Gastroesophageal sphincter (tissue), 4 donors: ENCODE measurements around the gene LYL1. TPM values are rescaled to one million over a fixed set of nuclear protein-coding genes. Genes with fewer than 3 reads are reported as not detected.

Source experiments
- ATAC-seq: fragments of 150-250 bp; one replicate; pipeline ENCODE4 v1.9.1; 2016; ENCODE audit warnings: mild to moderate bottlenecking, moderate library complexity
- H3K27ac ChIP-seq, 4 donors: fragments of 200-600 bp; sonication (generic) in 3 of 4; 1 replicate in 3 of 4; 2 replicates in 1 of 4; pipeline ENCODE4 v1.5.1; 2016 to 2019
- H3K27me3 ChIP-seq: fragments of 200-600 bp; sonication (generic); one replicate; pipeline ENCODE4 v1.5.1; 2019
- H3K36me3 ChIP-seq, 2 donors: fragments of 200-600 bp; sonication (generic); one replicate each; pipeline ENCODE4 v1.5.1; 2019; ENCODE audit warnings: control low read depth in 1 of 2
- H3K4me1 ChIP-seq, 3 donors: fragments of 200-600 bp; sonication (generic); 1 replicate in 2 of 3; 2 replicates in 1 of 3; pipeline ENCODE4 v1.5.1; 2016 to 2019; ENCODE audit warnings: control low read depth in 2 of 3
- H3K4me3 ChIP-seq, 2 donors: fragments of 200-600 bp; sonication (generic); one replicate each; pipeline ENCODE4 v1.5.1; 2019; ENCODE audit warnings: mild to moderate bottlenecking in 1 of 2, moderate library complexity in 1 of 2
- H3K9me3 ChIP-seq, 3 donors: fragments of 200-600 bp; sonication (generic); one replicate each; pipeline ENCODE4 v1.5.1; 2017 to 2019; ENCODE audit warnings: control low read depth in 2 of 3
- CTCF ChIP-seq, 4 experiments: fragments of 200-600 bp in 2 of 4; fragments of 450-650 bp in 2 of 4; sonication (generic) in 1 of 4; IDR thresholded peaks; one replicate each; pipeline ENCODE4 v1.5.1; 2017 to 2019; ENCODE audit warnings: antibody characterized with exemption in 4 of 4, mild to moderate bottlenecking in 2 of 4, moderate library complexity in 2 of 4
- EP300 ChIP-seq: sonication (generic); formaldehyde crosslinking; IDR thresholded peaks from one replicate; pipeline ENCODE4 v1.6.1; 2017; ENCODE audit warnings: antibody characterized with exemption, mild to moderate bottlenecking
- POLR2A ChIP-seq, 2 donors: fragments of 450-650 bp; IDR thresholded peaks; one replicate each; pipeline ENCODE4 v1.6.1; 2017; ENCODE audit warnings: antibody characterized with exemption in 2 of 2, mild to moderate bottlenecking in 2 of 2, moderate library complexity in 1 of 2
- POLR2AphosphoS5 ChIP-seq: sonication (generic); formaldehyde crosslinking; IDR thresholded peaks from one replicate; pipeline ENCODE4 v1.6.1; 2017; ENCODE audit warnings: antibody characterized with exemption
- WGBS, 2 donors: methylation state at CpG; one replicate each; pipeline ENCODE4 v1.1.5; 2018; ENCODE audit warnings: low coverage in 1 of 2; 5-methylcytosine and 5-hydroxymethylcytosine counted together
- total RNA-seq, 4 donors: library from RNA; depleted of rRNA; stranded (reverse); fragments of >200 nt; gene quantifications; one replicate each; pipeline ENCODE4 v1.1.0, GENCODE V29; 2016

Gene LYL1
- total RNA-seq, 4 donors from 2014 or later: 9.9 to 11.8 (median 10.8) TPM

GRCh38 chr19:13121551-13122274, 19.1 kb upstream of the LYL1 start:
- no peak overlapping the region for H3K27ac ChIP-seq
- H3K9me3 ChIP-seq: no peaks in the 10 kb centered on the region
- WGBS, 2 donors: 53 to 76% methylated on average over 3 to 5 of the region's 18 CpGs
- TF ChIP-seq POLR2AphosphoS5 (no peak), EP300 (no peak), CTCF (IDR thresholded peaks at IDR 0.05) (no peak), POLR2A (IDR thresholded peaks at IDR 0.05) (no peak)
- H3K4me1 ChIP-seq: peaks cover 3 to 41% (median 22%) of the 10 kb centered on the region in 3 donors
- no peak for ATAC-seq
- no peak overlapping the region for H3K4me3 ChIP-seq
- H3K36me3 ChIP-seq: peaks cover 0 to 22% of the 10 kb centered on the region in 2 donors
- no peaks in the 10 kb centered on the region for H3K27me3 ChIP-seq

GRCh38 chr19:13120817-13121216, 18.2 kb upstream of the LYL1 start:
- 47 to 76% methylated on average over 4 to 7 of the region's 10 CpGs for WGBS, 2 donors
- no peak overlapping the region for H3K4me3 ChIP-seq

GRCh38 chr19:13120031-13120430, 17.4 kb upstream of the LYL1 start:
- H3K36me3 ChIP-seq: peaks cover 0 to 18% of the 10 kb centered on the region in 2 donors
- H3K9me3 ChIP-seq: no peaks in the 10 kb centered on the region
- H3K4me1 ChIP-seq: peaks cover 3 to 54% (median 31%) of the 10 kb centered on the region in 3 donors
- H3K27me3 ChIP-seq: no peaks in the 10 kb centered on the region
- no peak overlapping the region for H3K4me3 ChIP-seq
- no peak for TF ChIP-seq EP300
- TF ChIP-seq CTCF (IDR thresholded peaks at IDR 0.05): no peak
- no peak for TF ChIP-seq POLR2AphosphoS5
- no peak for TF ChIP-seq POLR2A (IDR thresholded peaks at IDR 0.05)
- 33% methylated on average over 1 of the region's 9 CpGs; no CpG with 5 or more reads in 1 of the 2 donors for WGBS, 2 donors
- H3K27ac ChIP-seq: no peak overlapping the region
- ATAC-seq: no peak

More at GRCh38 chr19:13120817-13121216, 18.2 kb upstream of the LYL1 start:
- ATAC-seq: no peak
- Histone ChIP-seq H3K4me1 (peaks cover 3 to 46% (median 25%) of the 10 kb centered on the region in 3 donors), H3K27ac (no peak overlapping the region), H3K9me3 (no peaks in the 10 kb centered on the region), H3K27me3 (no peaks in the 10 kb centered on the region), H3K36me3 (peaks cover 0 to 15% of the 10 kb centered on the region in 2 donors)
- TF ChIP-seq POLR2A (IDR thresholded peaks at IDR 0.05): no peak
- TF ChIP-seq CTCF (IDR thresholded peaks at IDR 0.05): no peak
- no peak for TF ChIP-seq POLR2AphosphoS5

GRCh38 chr19:13119627-13120026, 17.0 kb upstream of the LYL1 start:
- Histone ChIP-seq H3K27ac (no peak overlapping the region), H3K4me3 (peak overlapping the region in 1 of 2 donors; percentile 98), H3K27me3 (no peaks in the 10 kb centered on the region), H3K9me3 (no peaks in the 10 kb centered on the region), H3K36me3 (peaks cover 0 to 21% of the 10 kb centered on the region in 2 donors), H3K4me1 (peaks cover 3 to 54% (median 31%) of the 10 kb centered on the region in 3 donors)
- no peak for TF ChIP-seq EP300
- no peak for TF ChIP-seq POLR2A (IDR thresholded peaks at IDR 0.05)
- no peak for TF ChIP-seq POLR2AphosphoS5
- TF ChIP-seq CTCF (IDR thresholded peaks at IDR 0.05): no peak
- 64% methylated on average over 7 of the region's 8 CpGs; no CpG with 5 or more reads in 1 of the 2 donors for WGBS, 2 donors
- no peak for ATAC-seq
